Liver (tissue), 3 donors: Measurements from ENCODE around the gene WWC2.

Experiments
- EGR1 ChIP-seq, 2 donors: IDR thresholded peaks; 2 replicates each; pipeline ENCODE4 v1.6.1; 2016 to 2018; ENCODE audit warnings: antibody characterized with exemption in 2 of 2, low read depth in 2 of 2
- FOXA1 ChIP-seq: IDR thresholded peaks from 2 replicates; pipeline ENCODE4 v1.6.1; 2016; ENCODE audit warnings: antibody characterized with exemption
- GABPA ChIP-seq, 2 donors: IDR thresholded peaks in 1 of 2; conservative IDR thresholded peaks in 1 of 2; 2 replicates each; pipeline ENCODE4 v1.6.1; 2016; ENCODE audit warnings: antibody characterized with exemption in 2 of 2, mild to moderate bottlenecking in 1 of 2, moderate library complexity in 1 of 2
- HNF4A ChIP-seq, 2 donors: conservative IDR thresholded peaks; 2 replicates each; pipeline ENCODE4 v1.6.1; 2016; ENCODE audit warnings: antibody characterized with exemption in 2 of 2, mild to moderate bottlenecking in 2 of 2
- JUND ChIP-seq, 2 donors: IDR thresholded peaks; 2 replicates each; pipeline ENCODE4 v1.6.1; 2016; ENCODE audit warnings: antibody characterized with exemption in 2 of 2
- RAD21 ChIP-seq, 2 donors: IDR thresholded peaks; 2 replicates each; pipeline ENCODE4 v1.6.1; 2016; ENCODE audit warnings: antibody characterized with exemption in 2 of 2, mild to moderate bottlenecking in 2 of 2
- REST ChIP-seq: IDR thresholded peaks from 2 replicates; pipeline ENCODE4 v1.6.1; 2016; ENCODE audit warnings: antibody characterized with exemption, mild to moderate bottlenecking
- RXRA ChIP-seq, 2 donors: IDR thresholded peaks; 2 replicates each; pipeline ENCODE4 v1.6.1; 2017 to 2018; ENCODE audit warnings: antibody characterized with exemption in 2 of 2, mild to moderate bottlenecking in 1 of 2
- SP1 ChIP-seq: IDR thresholded peaks from 2 replicates; pipeline ENCODE4 v1.6.1; 2018; ENCODE audit warnings: antibody characterized with exemption, mild to moderate bottlenecking
- TAF1 ChIP-seq: conservative IDR thresholded peaks from 2 replicates; pipeline ENCODE4 v1.6.1; 2016; ENCODE audit warnings: antibody characterized with exemption, mild to moderate bottlenecking
- YY1 ChIP-seq: IDR thresholded peaks from 2 replicates; pipeline ENCODE4 v1.6.1; 2016; ENCODE audit warnings: antibody characterized with exemption, mild to moderate bottlenecking
- TF ChIP-seq, protein P1 (sequence below): fragments of 150-350 bp; IDR thresholded peaks from 2 replicates; pipeline ENCODE4 v1.5.1; 2017; ENCODE audit warnings: improper control_type of control experiment, low read depth, low read length; ENCODE audit not compliant: missing input control
- TF ChIP-seq, protein P2 (sequence below): IDR thresholded peaks from 2 replicates; pipeline ENCODE4 v1.6.1; 2016; ENCODE audit warnings: antibody characterized with exemption
- donor health status: healthy.
- donor health status: healthy.

GRCh38 chr4:183110244-183110643 lies 11.2 kb downstream of the WWC2 start:
- TF ChIP-seq, protein P1, sequence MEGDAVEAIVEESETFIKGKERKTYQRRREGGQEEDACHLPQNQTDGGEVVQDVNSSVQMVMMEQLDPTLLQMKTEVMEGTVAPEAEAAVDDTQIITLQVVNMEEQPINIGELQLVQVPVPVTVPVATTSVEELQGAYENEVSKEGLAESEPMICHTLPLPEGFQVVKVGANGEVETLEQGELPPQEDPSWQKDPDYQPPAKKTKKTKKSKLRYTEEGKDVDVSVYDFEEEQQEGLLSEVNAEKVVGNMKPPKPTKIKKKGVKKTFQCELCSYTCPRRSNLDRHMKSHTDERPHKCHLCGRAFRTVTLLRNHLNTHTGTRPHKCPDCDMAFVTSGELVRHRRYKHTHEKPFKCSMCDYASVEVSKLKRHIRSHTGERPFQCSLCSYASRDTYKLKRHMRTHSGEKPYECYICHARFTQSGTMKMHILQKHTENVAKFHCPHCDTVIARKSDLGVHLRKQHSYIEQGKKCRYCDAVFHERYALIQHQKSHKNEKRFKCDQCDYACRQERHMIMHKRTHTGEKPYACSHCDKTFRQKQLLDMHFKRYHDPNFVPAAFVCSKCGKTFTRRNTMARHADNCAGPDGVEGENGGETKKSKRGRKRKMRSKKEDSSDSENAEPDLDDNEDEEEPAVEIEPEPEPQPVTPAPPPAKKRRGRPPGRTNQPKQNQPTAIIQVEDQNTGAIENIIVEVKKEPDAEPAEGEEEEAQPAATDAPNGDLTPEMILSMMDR = no peak
- TF ChIP-seq RAD21 (IDR thresholded peaks at IDR 0.05) (no peak), TAF1 (no peak), HNF4A (conservative IDR thresholded peaks at IDR 0.05) (no peak), REST (no peak), YY1 (no peak), JUND (IDR thresholded peaks at IDR 0.05) (no peak), EGR1 (IDR thresholded peaks at IDR 0.05; ENCODE audit: low read depth in 2 of 2) (no peak), RXRA (IDR thresholded peaks at IDR 0.05) (no peak), GABPA (IDR thresholded peaks at IDR 0.05 in 1 of 2, conservative IDR thresholded peaks at IDR 0.05 in 1 of 2) (no peak), FOXA1 (no peak), SP1 (no peak)
- TF ChIP-seq, protein P2, sequence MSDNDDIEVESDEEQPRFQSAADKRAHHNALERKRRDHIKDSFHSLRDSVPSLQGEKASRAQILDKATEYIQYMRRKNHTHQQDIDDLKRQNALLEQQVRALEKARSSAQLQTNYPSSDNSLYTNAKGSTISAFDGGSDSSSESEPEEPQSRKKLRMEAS = no peak
